Stimulated activated CD8-positive, alpha-beta memory T cell treated with anti-CD3 and anti-CD28 coated beads, Interleukin-15, amount 100 ng/mL, for 1 hour (primary cell): ENCODE measurements around the gene GAP43.
A peak's percentile ranks its signal among the peaks of the same experiment; 100 is the strongest.

ENCODE experiments used
- DNase-seq: peaks from one replicate; pipeline ENCODE4 v3.0.0-alpha.2; 2020; ENCODE audit warnings: low read depth

Gene GAP43

DNA sequence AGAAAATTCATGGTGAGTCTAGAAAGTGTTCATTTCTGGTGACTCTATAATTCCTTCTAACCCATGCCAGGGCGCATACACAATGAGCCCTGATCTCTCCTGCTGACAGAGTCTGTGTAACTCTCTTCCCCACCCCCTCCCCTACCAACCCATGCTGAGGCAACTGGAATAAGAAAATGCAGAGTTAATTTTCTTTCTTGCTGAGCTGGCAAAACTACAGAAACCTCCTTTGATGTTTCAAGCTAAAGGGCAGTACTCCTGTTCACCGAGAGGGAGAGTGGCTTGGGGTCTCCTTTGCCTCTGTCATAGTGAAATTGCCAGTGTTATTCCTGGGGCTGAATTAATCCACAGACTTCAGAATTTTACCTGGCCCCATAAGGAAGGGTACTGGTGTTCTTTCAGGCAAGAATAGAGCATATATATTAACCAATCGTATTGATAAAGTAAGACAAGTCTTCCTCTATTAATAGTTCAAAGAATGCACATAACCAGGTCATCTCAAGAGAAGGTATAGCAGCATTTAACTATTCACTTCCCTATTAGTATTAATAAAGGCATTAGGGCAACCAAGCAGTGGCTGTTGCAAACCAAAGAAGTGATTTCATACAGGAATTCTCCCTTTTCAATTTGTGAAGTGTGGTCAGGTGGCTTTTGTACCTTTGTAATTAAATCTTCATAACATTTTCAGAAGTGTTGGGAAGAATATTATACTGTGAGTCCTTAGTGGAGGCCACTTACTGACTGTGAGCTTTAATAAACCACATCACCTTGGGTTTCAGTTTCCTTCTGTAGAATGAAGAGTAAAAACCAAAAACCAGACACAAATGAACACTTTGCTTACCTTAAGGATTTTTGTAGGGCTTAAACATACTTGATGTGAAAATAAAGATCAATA, 4.1 kb downstream of the GAP43 start:
- DNase-seq, result no peak

DNA sequence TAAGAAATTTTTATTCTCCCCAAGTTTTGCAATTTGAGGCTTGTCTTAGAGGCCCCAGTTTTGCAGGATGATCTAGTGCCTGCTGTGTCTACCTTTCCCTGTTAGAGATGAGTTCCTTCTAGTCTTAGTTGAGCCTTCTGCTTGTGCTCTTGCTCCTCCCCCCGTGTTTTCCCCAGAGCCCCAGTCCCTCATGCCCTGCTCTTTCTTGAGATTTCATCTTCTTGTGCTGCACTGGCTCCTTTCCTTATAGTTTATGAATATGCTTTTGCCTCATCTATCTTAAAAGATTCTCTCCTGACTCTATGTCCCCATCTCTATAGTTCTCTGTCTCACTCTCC, 4.7 kb downstream of the GAP43 start:
- no peak for DNase-seq

DNA sequence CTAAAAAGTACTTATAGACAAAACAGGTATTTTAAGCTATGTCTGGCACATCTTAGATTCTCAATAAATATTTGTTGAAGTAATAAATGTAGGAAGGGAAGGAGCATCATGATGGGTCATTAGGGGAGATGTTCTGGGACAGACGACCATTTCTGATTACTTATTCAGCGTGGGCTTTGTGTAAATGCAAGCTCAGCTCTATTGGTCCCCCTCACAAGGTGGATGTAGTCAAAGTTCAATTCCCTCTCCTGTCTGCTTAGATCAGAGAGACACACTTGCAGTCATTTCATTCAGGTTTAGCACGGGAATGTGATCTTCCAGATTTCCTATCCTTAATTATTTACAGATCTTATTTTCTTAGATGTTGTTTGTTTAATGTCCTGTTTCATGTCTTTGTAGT, 7.5 kb downstream of the GAP43 start:
- no peak for DNase-seq

DNA sequence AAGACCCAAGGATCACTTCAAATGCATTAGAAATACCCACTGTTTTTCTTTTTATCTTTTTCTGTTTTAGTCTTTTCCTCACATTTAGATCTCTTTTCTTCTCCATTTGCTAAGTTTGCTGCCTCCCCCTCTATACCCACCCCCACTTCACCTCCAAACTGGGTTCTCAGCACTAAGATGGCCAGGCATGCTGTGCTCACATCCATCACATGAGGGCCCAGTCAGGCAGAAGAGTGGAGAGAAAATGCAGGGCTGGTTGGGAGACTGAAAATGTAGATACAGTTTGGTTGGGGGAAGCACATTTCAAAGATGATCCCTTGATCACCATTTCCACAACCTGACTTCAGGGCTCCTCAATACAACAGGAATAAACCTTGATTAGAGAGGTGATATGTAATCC, 8.7 kb downstream of the GAP43 start:
- no peak for DNase-seq

DNA sequence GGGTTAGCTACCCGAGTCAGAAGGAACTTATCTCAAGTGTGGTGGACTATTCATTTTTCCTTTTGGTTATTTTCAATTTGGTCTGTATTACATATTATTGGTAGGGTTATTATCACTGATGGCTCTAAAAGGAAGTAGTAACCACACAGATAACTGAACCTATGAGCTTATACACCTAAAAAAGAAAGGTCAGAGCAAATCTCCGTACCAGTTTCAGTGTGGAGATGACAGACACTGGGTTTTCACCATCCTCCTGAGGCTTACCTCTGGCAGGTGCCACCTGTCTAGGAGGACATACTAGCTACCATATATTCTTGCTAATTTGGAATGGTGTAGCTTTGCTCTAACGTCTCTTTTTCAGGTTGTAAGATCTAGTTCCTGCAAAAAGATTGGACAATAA, 10.2 kb downstream of the GAP43 start:
- no peak for DNase-seq

DNA sequence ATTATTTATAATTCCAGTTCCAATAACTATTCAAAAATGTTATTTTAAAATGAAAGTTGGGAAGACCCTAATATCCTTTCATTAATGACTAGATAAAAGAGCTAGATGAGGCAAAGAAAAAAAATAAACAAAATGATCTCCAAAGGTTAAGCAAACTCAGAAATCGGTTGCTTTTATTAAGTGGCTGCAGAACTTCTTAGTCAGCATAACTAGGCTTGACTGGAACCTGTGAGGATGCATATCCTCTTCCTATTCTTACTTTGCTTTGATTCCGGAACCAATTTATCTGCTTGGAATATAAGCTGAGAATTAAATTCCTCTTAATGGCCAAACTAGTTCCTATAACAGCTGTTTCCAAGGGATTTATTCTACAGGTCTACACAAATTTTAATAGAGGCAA, 10.7 kb downstream of the GAP43 start:
- no peak for DNase-seq

DNA sequence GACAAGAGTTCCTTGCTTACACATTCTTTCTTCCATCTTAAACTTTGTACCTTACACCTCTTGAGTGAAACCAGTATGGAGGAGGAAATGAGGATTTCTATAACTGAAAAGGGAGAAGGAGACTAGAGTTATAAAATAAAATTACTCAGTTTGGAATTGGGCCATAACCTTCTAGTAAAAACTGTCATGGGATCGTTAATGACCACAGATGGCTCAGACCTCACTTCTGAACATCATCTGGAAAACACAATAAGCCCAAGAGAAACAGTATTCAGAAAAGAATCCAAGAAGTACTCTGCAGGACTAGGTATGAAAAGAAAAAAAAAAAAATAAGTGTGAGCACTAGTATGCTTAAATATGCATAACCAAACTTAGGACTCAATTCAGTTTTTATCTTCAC, 12.1 kb downstream of the GAP43 start:
- DNase-seq, result no peak

DNA sequence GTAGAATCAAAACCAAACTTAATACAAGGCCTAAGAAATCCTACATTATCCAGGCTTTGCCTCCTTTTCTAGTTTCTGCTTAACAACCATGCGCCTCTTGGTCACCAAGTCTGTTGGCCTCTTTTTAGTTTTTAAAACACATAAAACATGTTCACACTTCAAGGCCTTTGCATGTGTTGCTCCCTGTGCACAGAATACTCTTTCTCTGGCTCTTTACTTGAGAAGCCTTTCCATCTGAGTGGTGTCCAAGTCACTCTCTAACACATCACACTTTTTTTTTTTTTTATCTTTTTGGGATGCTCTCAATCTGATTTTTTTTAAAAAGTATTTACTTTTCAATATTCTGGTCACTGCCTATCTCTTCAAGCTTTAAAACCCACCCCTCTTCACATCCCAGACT, 14.9 kb downstream of the GAP43 start:
- DNase-seq, result no peak

DNA sequence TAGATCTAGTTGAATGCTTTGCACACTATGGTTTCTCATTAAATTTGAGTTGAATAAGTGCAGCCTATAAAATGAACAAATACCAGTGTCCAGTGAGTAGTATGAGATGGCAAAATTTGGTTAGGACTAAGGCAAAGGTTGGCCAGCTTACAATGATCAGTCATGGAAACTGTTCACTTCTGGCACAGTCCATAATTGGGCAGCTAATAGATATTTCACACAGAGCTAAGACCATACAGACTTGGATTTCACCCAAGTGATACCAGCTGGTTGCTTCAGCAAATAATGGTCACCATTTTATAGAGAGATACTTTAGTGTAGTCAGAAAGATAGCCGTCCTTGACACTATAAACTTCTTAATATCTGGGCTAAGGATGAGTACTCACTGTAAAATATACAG, 15.7 kb downstream of the GAP43 start:
- no peak for DNase-seq

DNA sequence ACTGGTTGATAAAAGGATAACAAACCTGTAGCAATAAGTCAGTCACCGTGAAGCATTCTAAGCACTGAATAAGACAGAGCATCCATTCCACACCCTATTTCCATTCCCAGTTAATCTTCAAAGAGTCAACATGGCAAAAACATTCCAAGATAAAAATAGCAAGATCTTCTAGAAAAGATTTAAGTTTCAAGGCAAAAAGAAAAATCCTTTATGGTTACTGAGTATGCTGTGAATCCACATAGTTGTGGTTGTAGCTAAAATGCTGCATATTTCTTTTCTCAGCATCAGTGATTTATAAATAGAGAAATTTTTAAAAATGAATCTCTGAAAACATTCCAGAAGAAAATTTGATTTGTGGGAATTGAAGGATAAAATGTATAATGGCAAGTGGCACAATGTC, 21.1 kb downstream of the GAP43 start:
- no peak for DNase-seq

DNA sequence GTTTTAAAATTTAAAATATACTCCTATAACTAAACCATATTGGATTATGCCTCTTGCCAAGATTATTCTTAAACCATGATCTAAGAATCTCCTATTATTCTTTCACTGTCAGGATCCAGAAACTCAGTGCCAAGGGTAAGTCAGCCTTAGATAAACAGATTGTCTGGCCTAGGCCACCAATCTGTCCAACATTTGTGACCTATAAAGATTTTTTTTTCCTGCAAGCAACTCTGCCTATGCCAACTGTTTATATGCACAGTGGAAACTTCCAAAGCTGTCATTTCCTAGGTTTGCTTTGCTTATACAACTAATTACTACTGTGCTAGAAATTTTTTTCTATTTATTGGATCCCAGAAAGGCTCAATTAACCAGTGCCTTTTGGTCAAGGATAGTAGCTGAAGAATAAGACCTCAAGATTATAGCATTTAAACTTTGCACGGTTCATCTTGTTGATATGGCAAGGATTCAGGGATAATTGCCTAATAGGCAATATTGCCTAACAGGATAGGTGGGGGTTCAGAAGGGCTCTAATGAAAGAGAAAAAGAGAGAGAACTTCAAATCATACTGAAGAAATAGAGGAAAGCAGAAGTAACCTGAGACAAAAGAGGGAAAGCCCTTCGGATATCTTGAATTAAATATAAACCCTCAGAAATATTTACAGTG, 22.8 kb downstream of the GAP43 start:
- DNase-seq, result no peak

DNA sequence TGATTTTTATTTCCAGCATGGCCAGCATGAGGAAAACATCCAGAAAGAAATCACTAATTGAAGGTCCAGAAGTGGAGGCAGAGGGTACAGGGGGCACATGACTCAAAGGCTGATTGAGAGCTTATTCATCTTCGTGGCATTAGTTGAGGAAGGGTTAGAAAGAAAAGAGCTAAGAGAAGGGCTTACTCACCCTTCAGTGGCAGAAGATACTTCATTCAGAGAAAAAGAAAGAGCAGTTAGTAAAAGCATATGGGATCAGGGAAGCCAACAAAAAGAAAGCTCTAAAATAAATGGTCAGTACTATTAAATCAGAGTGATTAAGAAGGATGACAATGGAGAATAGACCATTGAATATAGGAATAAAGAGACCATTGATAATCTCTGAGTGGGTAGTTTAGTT, 25.2 kb downstream of the GAP43 start:
- DNase-seq, result no peak

DNA sequence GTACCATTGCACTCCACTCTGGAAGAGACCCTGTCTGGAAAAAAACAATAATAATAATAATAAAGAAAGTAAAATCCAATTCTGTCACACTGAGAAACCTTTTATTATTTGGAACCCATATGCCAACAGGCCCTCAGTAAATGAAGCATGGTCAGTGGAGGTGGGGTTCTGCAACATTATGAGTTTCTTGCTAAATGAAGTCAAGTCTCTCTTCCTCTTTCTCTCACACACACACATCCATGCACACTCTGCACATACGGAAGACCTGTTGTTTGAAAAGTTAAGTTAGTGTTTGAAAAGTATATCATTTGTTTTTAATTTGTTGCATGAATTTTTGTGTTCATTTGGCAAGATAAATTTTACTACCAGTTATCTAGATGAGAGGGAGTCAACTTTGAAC, 27.8 kb downstream of the GAP43 start:
- DNase-seq, result no peak

DNA sequence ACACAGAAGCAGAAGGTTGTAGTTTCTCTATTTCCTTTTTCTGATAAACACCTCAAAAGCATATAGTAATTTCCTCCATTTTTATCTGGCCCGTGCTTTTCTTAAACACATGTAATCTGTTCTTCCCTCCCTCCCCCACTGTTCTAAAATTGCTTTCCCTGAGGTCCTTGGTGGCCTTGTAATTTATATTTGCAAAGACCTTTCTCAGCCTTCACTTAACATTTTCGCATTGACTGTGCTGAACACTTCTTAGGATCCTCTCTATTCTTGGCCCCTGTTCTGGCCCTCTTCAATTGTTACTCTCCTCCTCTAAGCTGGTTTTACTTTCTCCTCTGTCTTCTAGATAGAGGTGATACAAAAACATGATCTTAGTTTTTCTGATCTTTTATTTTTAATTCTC, 28.3 kb downstream of the GAP43 start:
- no peak for DNase-seq

DNA sequence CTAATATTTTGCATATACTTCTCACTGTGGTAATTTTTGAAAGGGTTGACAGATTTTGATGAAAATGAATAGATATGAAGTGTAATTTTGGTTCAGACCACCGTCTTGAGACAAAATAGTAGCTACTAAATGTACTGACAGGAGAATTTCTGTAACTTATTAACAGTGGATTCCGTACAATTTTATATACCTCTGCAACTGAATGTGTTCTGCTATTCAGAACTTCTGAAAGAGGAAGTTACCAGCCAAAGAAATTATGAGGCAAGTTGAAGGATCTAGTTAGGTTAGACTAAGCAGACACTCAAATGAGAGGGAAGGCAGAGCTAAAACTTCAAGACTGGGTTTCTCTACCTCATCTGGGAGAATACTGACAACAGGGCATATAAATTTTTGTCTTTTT, 29.4 kb downstream of the GAP43 start:
- no peak for DNase-seq

DNA sequence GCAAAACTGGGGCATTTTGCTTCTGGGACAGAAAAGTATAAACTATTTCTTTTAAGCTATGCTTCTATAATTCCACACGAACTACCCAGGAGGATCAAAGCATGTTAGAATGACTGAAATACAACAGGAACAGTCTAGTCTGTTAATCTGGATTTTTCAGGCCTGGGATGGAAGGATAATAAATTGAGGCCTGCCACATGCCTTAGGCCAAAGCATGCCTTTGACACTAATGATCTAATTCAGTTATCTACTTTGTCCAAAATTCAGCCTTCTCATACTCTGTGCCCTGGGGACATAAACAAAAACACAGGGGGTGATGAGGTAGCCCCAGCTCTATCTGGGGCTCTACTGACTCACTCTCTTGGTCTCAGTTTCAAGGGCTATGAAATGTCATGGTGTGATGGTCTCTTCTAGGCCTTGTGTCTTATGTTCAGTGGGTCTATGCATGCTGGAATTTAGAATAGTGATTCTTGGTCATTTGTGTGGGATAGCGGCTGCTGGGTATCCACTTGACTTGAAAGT, 32.5 kb downstream of the GAP43 start:
- no peak for DNase-seq

DNA sequence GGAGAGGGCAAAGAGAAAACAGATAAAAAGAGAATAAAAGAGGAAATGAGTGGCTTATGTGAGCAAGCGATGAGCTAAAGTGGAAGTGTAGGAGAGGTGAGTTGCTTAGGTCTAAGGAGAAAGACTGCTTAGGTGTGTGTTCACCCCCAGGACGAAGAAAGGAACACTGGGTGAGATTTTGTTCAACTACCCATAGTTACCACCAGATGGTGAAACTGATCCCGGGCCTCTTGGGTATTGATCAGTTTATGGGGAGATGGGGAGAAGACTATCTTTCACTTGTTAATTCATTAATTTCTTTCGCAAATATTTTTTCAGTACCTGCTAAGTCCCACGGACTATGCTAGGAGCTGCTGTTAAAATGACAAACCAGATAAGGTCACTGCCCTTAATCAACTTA, 33.9 kb downstream of the GAP43 start:
- DNase-seq, result no peak

DNA sequence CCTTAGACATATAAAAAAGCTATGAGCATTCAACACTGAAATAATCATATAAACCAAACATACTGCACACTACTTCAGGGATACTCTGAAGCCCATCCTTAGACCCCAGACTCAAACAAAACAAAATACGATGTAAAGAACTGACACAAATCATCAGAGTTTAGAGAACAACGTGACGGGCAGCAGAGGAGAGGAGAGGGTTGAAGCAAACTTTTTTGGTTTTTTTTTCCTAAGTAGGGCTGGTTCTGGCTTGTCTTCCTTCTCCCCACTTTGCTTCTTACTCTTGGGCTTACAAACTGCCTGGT, 34.7 kb downstream of the GAP43 start:
- no peak for DNase-seq

DNA sequence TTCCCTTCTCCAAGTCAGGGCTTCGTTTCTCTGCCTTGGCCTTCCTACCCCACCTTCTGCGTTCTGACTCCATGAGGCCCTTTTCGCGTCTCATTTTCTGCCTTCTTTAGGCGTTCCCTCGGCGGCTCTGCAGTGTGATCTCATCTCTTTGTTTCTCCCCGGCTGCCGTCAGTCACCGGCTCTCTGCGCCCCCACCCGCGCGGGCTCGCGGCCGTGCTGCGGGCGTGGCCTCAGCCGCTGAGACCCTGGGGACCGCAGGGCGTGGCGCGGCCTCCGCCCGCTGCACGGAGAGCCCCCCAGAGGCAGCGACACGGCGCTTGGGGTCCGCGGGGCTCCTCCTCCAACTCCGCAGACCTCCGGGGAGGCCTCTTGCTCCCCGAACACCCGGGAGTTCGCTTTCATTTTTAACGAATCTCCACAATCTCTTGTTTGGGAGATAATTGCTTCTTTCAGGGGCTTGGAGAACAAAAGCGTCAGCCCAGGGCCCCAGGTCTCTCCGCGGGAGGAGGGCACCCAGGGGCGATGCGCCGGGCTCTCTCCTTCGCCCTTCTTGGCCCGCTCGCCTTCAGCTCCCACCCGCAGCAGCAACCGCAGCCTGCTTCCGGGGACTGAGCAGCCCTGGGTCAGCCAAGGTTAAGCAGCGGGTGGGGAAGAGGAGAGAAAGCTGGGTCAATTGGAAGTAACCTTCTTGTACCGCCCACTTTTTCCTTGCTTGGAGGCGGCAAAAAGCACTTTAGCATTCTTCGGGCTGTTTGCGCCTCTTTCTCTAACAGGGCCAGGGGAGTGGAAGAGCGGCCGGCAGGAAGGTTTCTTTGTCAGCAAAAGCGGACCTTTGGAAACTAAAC, 35.2 kb downstream of the GAP43 start:
- DNase-seq, result peak; percentile 37

DNA sequence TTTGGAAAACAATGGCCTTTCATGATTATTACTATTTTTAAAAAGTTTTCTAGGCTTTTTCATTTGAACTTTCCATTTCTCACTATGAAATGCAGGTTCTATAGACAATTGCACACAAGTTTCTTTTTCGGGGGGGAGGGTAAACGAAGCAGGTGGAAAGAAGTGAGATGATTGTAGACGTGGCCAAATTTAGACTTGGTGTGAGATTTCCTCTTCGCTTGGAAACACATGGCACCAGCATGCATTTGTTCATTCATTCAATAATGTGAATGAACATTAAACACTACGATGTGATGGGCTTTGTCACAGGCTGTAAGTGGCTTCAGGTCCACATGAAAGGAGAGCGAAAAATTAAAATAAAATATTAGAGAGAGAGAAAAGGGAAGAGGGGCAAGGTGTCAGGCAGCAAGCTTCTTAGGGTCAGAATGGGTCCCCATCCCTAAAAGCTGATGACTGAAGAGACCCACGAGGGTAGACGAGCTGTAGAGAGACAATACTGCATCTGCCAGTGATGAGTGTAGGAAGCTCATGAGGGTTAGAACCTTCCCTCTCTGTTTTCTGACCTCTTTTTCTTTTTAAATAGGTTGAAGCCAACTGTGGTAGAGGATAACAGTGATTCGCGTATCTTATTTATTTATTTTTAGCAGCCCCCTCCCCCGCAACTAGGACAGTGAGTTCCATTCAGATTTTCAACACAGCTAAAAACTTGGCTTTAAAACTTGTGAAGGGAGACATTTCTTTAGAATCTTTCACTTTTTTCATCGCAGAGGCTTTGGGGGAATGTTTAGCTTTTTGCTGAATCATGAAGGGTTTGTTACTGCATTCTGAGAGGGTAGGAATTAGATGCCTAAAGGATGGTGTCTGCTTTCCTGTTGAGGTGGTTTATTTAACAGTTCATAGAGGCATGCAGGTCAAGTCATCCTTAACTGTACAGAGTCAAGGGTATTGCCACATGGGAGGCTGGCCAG, 36.2 kb downstream of the GAP43 start:
- DNase-seq, result no peak

DNA sequence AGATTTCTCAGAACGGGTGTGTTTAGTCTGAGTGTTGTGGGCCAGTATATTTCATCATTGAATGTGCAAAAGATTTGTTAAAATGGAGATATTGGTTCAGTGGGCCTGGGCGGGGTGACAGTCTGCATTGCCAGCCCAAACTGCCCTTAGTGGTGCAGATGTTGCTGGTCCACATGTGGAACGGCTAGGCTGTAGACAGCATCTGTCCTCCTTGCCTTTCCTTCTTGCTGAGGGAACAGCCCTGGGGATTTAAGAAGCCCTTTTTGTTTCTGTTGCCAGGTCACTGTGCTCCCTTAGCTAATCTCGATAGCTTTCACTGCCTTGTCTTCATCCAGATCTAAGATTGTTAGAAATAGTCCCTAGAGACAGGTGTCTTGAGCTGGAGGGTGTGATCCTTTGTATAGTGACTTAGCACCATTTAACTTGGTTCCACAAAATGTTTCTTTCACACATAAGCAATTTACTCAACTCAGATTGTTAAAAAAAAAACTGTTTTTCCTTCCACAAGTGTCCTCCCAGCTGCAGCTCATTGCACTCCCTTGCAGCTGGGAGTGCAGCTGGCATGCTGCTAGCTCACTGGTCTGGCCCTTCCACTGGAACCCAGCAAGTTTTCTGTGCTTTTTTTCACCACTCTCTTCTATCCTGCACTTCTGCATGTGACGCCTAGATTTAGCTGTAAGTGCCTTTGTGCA, 37.5 kb downstream of the GAP43 start:
- no peak for DNase-seq
